ENCODE data around the gene LDLRAD4. TPM values are rescaled to one million over a fixed set of nuclear protein-coding genes. Genes with fewer than 3 reads are reported as not detected.

LDLRAD4 gene
- total and polyA plus RNA-seq, 9 of the 15 experiments (the other 6 are each of a cell fraction or from before 2014, with no cell fraction given), result 0.01 TPM; not detected in 8

DNA sequence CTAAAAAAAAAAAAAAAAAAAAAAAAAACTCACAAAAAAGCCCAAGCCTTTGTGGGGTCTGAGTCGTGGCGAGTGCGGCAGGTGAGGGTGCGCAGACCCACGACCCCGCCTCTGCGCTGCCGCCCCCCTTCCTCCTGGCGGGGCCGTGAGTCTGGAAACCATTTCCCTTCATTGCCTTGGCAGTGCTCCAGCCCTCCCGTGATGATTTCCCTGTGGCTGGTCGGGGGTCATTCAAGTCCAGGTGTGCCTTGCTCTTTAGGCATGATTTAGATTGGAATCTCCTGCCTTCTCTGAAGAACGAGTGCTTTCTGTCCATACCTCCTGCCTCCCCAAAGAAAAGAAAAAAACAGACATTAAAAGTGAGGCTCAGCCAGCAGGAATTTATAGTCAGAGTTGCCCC, 346.0 kb downstream of the LDLRAD4 start (continued):
- TF ChIP-seq SMARCA5 (IDR thresholded peaks at IDR 0.05), result no peak
- no peak for TF ChIP-seq C11orf30 (IDR thresholded peaks at IDR 0.05; ENCODE audit: low read depth)
- no peak for TF ChIP-seq MBD2 (IDR thresholded peaks at IDR 0.05; ENCODE audit: borderline replicate concordance, low read depth)
- TF ChIP-seq, protein P1, sequence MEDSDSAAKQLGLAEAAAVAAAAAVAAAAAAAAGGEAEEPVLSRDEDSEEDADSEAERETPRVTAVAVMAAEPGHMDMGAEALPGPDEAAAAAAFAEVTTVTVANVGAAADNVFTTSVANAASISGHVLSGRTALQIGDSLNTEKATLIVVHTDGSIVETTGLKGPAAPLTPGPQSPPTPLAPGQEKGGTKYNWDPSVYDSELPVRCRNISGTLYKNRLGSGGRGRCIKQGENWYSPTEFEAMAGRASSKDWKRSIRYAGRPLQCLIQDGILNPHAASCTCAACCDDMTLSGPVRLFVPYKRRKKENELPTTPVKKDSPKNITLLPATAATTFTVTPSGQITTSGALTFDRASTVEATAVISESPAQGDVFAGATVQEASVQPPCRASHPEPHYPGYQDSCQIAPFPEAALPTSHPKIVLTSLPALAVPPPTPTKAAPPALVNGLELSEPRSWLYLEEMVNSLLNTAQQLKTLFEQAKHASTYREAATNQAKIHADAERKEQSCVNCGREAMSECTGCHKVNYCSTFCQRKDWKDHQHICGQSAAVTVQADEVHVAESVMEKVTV (CRISPR knock-in tag; IDR thresholded peaks at IDR 0.05), result no peak
- no peak for TF ChIP-seq SRSF1 (IDR thresholded peaks at IDR 0.05; ENCODE audit: low read depth, low read length)
- no peak for TF ChIP-seq TAF1 (IDR thresholded peaks at IDR 0.05; ENCODE audit: control insufficient read depth, extremely low read depth, insufficient read depth, low read length, severe bottlenecking)

DNA sequence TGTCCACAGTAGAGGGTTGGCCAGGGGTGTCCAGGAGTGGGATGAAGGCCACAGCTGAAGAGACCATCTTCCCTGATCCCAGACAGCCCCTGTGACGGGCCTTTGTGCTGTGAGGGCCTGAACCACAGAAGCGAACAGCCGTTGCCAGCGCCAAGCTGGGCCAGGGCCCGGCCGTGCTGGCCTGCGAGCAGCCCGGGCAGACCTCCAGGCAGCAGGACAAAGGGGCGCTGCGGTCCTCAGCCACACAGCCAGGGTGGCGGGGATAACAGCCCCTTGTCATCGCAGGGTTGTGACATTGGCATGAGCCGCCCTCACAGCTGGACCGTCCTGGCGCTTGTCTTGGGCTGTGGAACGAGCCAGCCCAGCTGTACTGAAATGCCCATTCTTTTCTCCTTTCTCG, 346.7 kb downstream of the LDLRAD4 start:
- H3K9me1 ChIP-seq (ENCODE audit: control insufficient read depth, insufficient read depth, low read length), result no peaks in the 10 kb centered on the region
- POLR2A ChIA-PET, result no interaction called here
- ATAC-seq (no peak; the same call in 2 of the 3 replicates), DNase-seq (ENCODE audit: extremely low read depth in 1 of 4, low spot score in 3 of 4) (no peak), FAIRE-seq (no peak)
- H3K4me1 ChIP-seq (replicated peaks in 1 of 2; ENCODE audit: control insufficient read depth in 2 of 2, insufficient read depth in 2 of 2, low read length in 2 of 2), result no peaks in the 10 kb centered on the region
- BruUV-seq (replicated peaks), result no TSS peak
- H3K4me3 ChIP-seq, result no peak overlapping the region
- H3K79me2 ChIP-seq (ENCODE audit: control insufficient read depth, insufficient read depth, low read length), result no peaks in the 10 kb centered on the region
- no peak overlapping the region for H3K4me2 ChIP-seq (ENCODE audit: insufficient read depth, low read length)
- no peaks in the 10 kb centered on the region for H3K9me3 ChIP-seq (replicated peaks; ENCODE audit: control insufficient read depth, insufficient read depth, low read depth, low read length)
- no peak overlapping the region for H3K27ac ChIP-seq (ENCODE audit: extremely low read depth, low read depth, low read length)
- CTCF ChIA-PET (ENCODE audit: low intra/inter-chr PET ratio), result no interaction called here
- H3K36me3 ChIP-seq (ENCODE audit: control insufficient read depth, insufficient read depth, low read length), result no peaks in the 10 kb centered on the region
- WGBS (ENCODE audit: insufficient coverage, low coverage, missing lambda C conversion rate), result 3% methylated on average over 15 of the region's 17 CpGs
- H3K9ac ChIP-seq (ENCODE audit: insufficient read depth in 1 of 2, low read depth in 2 of 2, low read length in 2 of 2), result no peak overlapping the region
- in situ Hi-C loops (cut with MboI), result loop anchor here (10.0 kb wide), 1 partner anchor 1030 kb away; no protein-coding TSS in a partner anchor
- H2AFZ ChIP-seq (ENCODE audit: low read depth, low read length), result no peak overlapping the region
- TF ChIP-seq ZNF174 (CRISPR knock-in tag; IDR thresholded peaks at IDR 0.05), result no peak
- no peak for TF ChIP-seq ZNF224 (CRISPR knock-in tag; IDR thresholded peaks at IDR 0.05)
- TF ChIP-seq, protein P2, sequence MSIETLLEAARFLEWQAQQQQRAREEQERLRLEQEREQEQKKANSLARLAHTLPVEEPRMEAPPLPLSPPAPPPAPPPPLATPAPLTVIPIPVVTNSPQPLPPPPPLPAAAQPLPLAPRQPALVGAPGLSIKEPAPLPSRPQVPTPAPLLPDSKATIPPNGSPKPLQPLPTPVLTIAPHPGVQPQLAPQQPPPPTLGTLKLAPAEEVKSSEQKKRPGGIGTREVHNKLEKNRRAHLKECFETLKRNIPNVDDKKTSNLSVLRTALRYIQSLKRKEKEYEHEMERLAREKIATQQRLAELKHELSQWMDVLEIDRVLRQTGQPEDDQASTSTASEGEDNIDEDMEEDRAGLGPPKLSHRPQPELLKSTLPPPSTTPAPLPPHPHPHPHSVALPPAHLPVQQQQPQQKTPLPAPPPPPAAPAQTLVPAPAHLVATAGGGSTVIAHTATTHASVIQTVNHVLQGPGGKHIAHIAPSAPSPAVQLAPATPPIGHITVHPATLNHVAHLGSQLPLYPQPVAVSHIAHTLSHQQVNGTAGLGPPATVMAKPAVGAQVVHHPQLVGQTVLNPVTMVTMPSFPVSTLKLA (conservative IDR thresholded peaks at IDR 0.05), result no peak
- no peak for TF ChIP-seq NFE2L1 (tag; IDR thresholded peaks at IDR 0.05; ENCODE audit: borderline replicate concordance, low read depth)
- TF ChIP-seq SIX5 (IDR thresholded peaks at IDR 0.05; ENCODE audit: borderline replicate concordance in 1 of 2, insufficient read depth in 1 of 2, low read depth in 1 of 2, low read length in 2 of 2), result no peak
- intact Hi-C loops (cut with micrococcal nuclease), result no loop called here
- H3K27me3 ChIP-seq (ENCODE audit: control insufficient read depth in 2 of 2, insufficient read depth in 2 of 2, low read length in 2 of 2), result peaks cover 12 to 29% of the 10 kb centered on the region in 2 experiments; a peak in 3 of 5 replicates
- no peaks in the 10 kb centered on the region for H4K20me1 ChIP-seq (replicated peaks; ENCODE audit: control insufficient read depth, insufficient read depth, low read length)

All from K562 (cell line).